ENCODE results near the gene UBE2V1. TPM values are rescaled to one million over a fixed set of nuclear protein-coding genes. Genes with fewer than 3 reads are reported as not detected.

Gene UBE2V1
- total and polyA plus RNA-seq, 12 donors = 57.4 to 242 (median 79.4) TPM

DNA sequence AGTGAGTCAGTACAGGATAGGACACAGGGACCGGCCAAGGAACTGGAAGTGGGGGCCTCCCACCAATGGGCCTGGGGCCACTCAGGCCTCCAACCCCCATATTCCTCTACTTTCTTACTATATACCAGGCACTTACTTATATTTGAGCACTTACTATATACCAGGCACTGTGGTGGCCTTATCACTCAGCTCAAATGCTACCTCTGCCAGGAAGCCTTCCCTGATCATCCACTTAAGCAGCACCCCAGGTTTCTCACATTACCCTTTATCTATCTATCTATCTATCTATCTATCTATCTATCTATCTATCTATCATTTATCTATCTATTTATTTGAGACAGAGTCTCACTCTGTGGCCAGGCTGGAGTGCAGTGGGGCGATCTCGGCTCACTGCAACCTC, 12.3 kb upstream of the UBE2V1 start:
- peaks cover 9 to 15% of the 10 kb centered on the region in 2 donors for H3K4me1 ChIP-seq (replicated peaks in 1 of 2)
- no peak for DNase-seq
- peaks cover 0 to 53% of the 10 kb centered on the region in 2 donors for H3K36me3 ChIP-seq (replicated peaks in 1 of 2)
- 80 to 97% (median 93%) methylated on average over 3 of the region's 3 CpGs for WGBS, 4 donors
- H3K27ac ChIP-seq = no peak overlapping the region
- intact Hi-C loops (cut with DNase I) = no loop called here
- TF ChIP-seq, protein P1, sequence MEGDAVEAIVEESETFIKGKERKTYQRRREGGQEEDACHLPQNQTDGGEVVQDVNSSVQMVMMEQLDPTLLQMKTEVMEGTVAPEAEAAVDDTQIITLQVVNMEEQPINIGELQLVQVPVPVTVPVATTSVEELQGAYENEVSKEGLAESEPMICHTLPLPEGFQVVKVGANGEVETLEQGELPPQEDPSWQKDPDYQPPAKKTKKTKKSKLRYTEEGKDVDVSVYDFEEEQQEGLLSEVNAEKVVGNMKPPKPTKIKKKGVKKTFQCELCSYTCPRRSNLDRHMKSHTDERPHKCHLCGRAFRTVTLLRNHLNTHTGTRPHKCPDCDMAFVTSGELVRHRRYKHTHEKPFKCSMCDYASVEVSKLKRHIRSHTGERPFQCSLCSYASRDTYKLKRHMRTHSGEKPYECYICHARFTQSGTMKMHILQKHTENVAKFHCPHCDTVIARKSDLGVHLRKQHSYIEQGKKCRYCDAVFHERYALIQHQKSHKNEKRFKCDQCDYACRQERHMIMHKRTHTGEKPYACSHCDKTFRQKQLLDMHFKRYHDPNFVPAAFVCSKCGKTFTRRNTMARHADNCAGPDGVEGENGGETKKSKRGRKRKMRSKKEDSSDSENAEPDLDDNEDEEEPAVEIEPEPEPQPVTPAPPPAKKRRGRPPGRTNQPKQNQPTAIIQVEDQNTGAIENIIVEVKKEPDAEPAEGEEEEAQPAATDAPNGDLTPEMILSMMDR (IDR thresholded peaks at IDR 0.05) = no peak
- H3K4me3 ChIP-seq = no peak overlapping the region
- H3K9me3 ChIP-seq (replicated peaks in 1 of 3) = no peaks in the 10 kb centered on the region
- H3K27me3 ChIP-seq = no peaks in the 10 kb centered on the region

DNA sequence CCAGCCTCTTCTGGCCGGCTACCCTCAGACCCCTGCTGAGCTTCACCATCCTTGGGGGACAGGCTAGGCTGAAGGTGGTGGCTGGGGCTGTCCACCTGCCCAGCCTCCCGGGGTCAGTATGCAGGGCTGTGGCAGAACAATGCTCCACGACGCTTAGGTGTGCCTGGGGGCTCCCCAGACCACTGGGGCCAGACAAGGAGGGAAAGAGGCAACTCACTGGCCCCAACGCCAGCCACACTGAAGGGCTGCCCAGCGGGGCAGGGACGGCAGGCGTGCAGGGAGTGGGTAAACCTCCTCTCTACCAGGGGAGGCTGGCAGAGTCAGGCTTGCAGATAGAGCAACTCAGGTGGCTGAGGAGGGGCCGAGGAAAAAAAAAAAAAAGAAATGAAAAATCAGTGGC, 11.5 kb upstream of the UBE2V1 start:
- no peaks in the 10 kb centered on the region for H3K9me3 ChIP-seq (replicated peaks in 1 of 3)
- TF ChIP-seq, protein P1 (IDR thresholded peaks at IDR 0.05) = no peak
- TF ChIP-seq POLR2A (IDR thresholded peaks at IDR 0.05) = no peak
- intact Hi-C loops (cut with DNase I) = loop anchor here (5.0 kb wide), 2 partner anchors 43 to 48 kb away; no protein-coding TSS in a partner anchor
- 92 to 98% (median 95%) methylated on average over 7 to 9 of the region's 9 CpGs for WGBS, 4 donors
- H3K4me3 ChIP-seq = no peak overlapping the region
- H3K27ac ChIP-seq = no peak overlapping the region
- H3K4me1 ChIP-seq (replicated peaks in 1 of 2) = peaks cover 9 to 15% of the 10 kb centered on the region in 2 donors
- DNase-seq = no peak
- H3K27me3 ChIP-seq = no peaks in the 10 kb centered on the region
- H3K36me3 ChIP-seq (replicated peaks in 1 of 2) = peaks cover 0 to 50% of the 10 kb centered on the region in 2 donors

DNA sequence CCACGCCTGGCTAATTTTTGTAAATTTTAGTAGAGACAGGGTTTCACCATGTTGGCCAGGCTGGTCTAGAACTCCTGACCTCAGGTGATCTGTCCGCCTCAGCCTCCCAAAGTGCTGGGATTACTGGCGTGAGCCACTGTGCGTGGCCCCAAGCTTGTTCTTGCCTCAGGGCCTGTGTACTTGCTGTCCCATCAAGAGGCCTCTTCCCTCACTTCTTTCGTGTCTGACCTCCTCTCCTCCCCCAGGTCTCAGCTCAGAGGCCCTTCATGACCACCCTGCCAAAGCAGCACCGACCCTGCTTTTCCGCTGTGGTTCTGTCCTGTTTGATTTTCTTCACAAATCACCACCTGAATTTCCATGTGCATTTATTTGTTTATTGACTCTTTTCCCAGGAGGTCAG, 10.5 kb upstream of the UBE2V1 start:
- 87 to 96% (median 93%) methylated on average over 7 of the region's 7 CpGs for WGBS, 4 donors
- H3K27ac ChIP-seq = no peak overlapping the region
- peaks cover 9 to 15% of the 10 kb centered on the region in 2 donors for H3K4me1 ChIP-seq (replicated peaks in 1 of 2)
- no peaks in the 10 kb centered on the region for H3K9me3 ChIP-seq (replicated peaks in 1 of 3)
- no peak overlapping the region for H3K4me3 ChIP-seq
- H3K27me3 ChIP-seq = no peaks in the 10 kb centered on the region
- no peak for DNase-seq
- peaks cover 0 to 39% of the 10 kb centered on the region in 2 donors for H3K36me3 ChIP-seq (replicated peaks in 1 of 2)
- intact Hi-C loops (cut with DNase I) = loop anchor here (5.0 kb wide), 2 partner anchors 44 to 49 kb away; no protein-coding TSS in a partner anchor
- TF ChIP-seq, protein P1 (IDR thresholded peaks at IDR 0.05) = no peak
- no peak for TF ChIP-seq POLR2A (IDR thresholded peaks at IDR 0.05)

DNA sequence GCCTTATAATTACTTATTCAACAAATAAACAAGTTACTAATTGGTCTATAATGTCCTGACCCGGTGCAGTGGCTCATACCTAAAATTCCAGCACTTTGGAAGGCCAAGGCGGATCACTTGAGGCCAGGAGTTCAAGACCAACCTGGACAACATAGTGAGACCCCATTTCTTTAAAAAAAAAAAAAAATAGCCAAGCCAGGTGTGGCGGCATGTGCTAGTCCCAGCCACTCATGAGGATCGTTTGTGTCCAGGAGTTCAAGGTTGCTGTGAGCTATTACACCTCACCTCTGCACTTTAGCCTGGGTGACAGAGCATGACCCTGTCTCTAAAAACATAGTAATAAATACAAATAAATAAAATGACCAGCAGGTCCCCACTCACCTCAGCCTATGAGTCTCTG, 9.8 kb upstream of the UBE2V1 start:
- TF ChIP-seq POLR2A (IDR thresholded peaks at IDR 0.05) = no peak
- TF ChIP-seq, protein P1 (IDR thresholded peaks at IDR 0.05) = no peak
- H3K4me3 ChIP-seq = no peak overlapping the region
- DNase-seq = no peak
- no peaks in the 10 kb centered on the region for H3K9me3 ChIP-seq (replicated peaks in 1 of 3)
- H3K4me1 ChIP-seq (replicated peaks in 1 of 2) = peaks cover 9 to 15% of the 10 kb centered on the region in 2 donors
- no peaks in the 10 kb centered on the region for H3K27me3 ChIP-seq
- H3K27ac ChIP-seq = no peak overlapping the region
- H3K36me3 ChIP-seq (replicated peaks in 1 of 2) = peaks cover 0 to 32% of the 10 kb centered on the region in 2 donors
- 73 to 90% (median 89%) methylated on average over 4 of the region's 4 CpGs for WGBS, 4 donors
- intact Hi-C loops (cut with DNase I) = loop anchor here (5.0 kb wide), 2 partner anchors 45 to 50 kb away; no protein-coding TSS in a partner anchor

Measured in adrenal gland (tissue), 12 donors.